Measurements from ENCODE around the gene SERPINC1. TPM values are rescaled to one million over a fixed set of nuclear protein-coding genes. Genes with fewer than 3 reads are reported as not detected.

The SERPINC1 gene
- total and polyA plus RNA-seq, 9 of the 15 experiments (the other 6 are each of a cell fraction or from before 2014, with no cell fraction given): 0.07 to 1.2 (median 0.50) TPM

Small RNAs within 50 kb of the gene (small RNA-seq; reads per million reads assigned to genes)
- 15.6 reads per million, percentile 96 among the genes with 10 or more reads in this experiment for gene RNA5SP67

Other genes with a start within 250 kb of the SERPINC1 start
Only the 7 nearest of the 8 such genes appear.
- 14.1 and 15.0 TPM in 2 replicates for gene KLHL20, start 202.3 kb downstream of the SERPINC1 start, total RNA-seq (2014; rRNA removed)
- 19.5 and 22.2 TPM in 2 replicates for gene KLHL20, start 202.3 kb downstream of the SERPINC1 start, total RNA-seq (2014; rRNA removed; fragmentation: Illumina TruSeq; extraction: Trizol)
- gene KLHL20, start 202.3 kb downstream of the SERPINC1 start, total RNA-seq (2015; rRNA removed; fragmentation: Illumina TruSeq; extraction: Trizol): 18.5 and 21.7 TPM in 2 replicates
- 16.8 and 17.4 TPM in 2 replicates for gene KLHL20, start 202.3 kb downstream of the SERPINC1 start, total RNA-seq (2021)
- 20.4 and 22.3 TPM in 2 replicates for gene KLHL20, start 202.3 kb downstream of the SERPINC1 start, polyA plus RNA-seq (2011; rRNA removed)
- 19.8 and 23.2 TPM in 2 replicates for gene KLHL20, start 202.3 kb downstream of the SERPINC1 start, polyA plus RNA-seq (2014; fragmentation: Illumina TruSeq; extraction: Trizol)
- 10 to 100 TPM in 1 of 2 experiments, 1 to 10 TPM in 1; 8.9 to 10.3 TPM for gene KLHL20, start 202.3 kb downstream of the SERPINC1 start, polyA plus RNA-seq (2014; fragmentation: Nextera tagmentation; extraction: Ambion mirVana)
- 15.4 and 16.5 TPM in 2 replicates for gene KLHL20, start 202.3 kb downstream of the SERPINC1 start, polyA plus RNA-seq (2014; rRNA removed)
- gene DARS2, start 92.7 kb downstream of the SERPINC1 start, total RNA-seq (2014; rRNA removed): 36.4 and 45.0 TPM in 2 replicates
- 78.6 and 86.3 TPM in 2 replicates for gene DARS2, start 92.7 kb downstream of the SERPINC1 start, total RNA-seq (2014; rRNA removed; fragmentation: Illumina TruSeq; extraction: Trizol)
- gene DARS2, start 92.7 kb downstream of the SERPINC1 start, total RNA-seq (2015; rRNA removed; fragmentation: Illumina TruSeq; extraction: Trizol): 64.6 and 68.6 TPM in 2 replicates
- 59.0 and 62.3 TPM in 2 replicates for gene DARS2, start 92.7 kb downstream of the SERPINC1 start, total RNA-seq (2021)
- gene DARS2, start 92.7 kb downstream of the SERPINC1 start, polyA plus RNA-seq (2011; rRNA removed): 47.7 and 94.4 TPM in 2 replicates
- 77.7 and 96.7 TPM in 2 replicates for gene DARS2, start 92.7 kb downstream of the SERPINC1 start, polyA plus RNA-seq (2014; fragmentation: Illumina TruSeq; extraction: Trizol)
- gene DARS2, start 92.7 kb downstream of the SERPINC1 start, polyA plus RNA-seq (2014; fragmentation: Nextera tagmentation; extraction: Ambion mirVana): 10 to 100 TPM; 55.4 to 74.8 TPM
- 50.5 and 53.0 TPM in 2 replicates for gene DARS2, start 92.7 kb downstream of the SERPINC1 start, polyA plus RNA-seq (2014; rRNA removed)
- gene CENPL, start 92.4 kb downstream of the SERPINC1 start, total RNA-seq (2014; rRNA removed): 30.7 and 38.6 TPM in 2 replicates
- gene CENPL, start 92.4 kb downstream of the SERPINC1 start, total RNA-seq (2014; rRNA removed; fragmentation: Illumina TruSeq; extraction: Trizol): 50.4 and 56.9 TPM in 2 replicates
- gene CENPL, start 92.4 kb downstream of the SERPINC1 start, total RNA-seq (2015; rRNA removed; fragmentation: Illumina TruSeq; extraction: Trizol): 48.8 and 52.7 TPM in 2 replicates
- gene CENPL, start 92.4 kb downstream of the SERPINC1 start, total RNA-seq (2021): 33.6 and 34.9 TPM in 2 replicates
- gene CENPL, start 92.4 kb downstream of the SERPINC1 start, polyA plus RNA-seq (2011; rRNA removed): 34.2 and 46.3 TPM in 2 replicates
- 40.5 and 40.9 TPM in 2 replicates for gene CENPL, start 92.4 kb downstream of the SERPINC1 start, polyA plus RNA-seq (2014; fragmentation: Illumina TruSeq; extraction: Trizol)
- 10 to 100 TPM; 37.0 to 39.7 TPM for gene CENPL, start 92.4 kb downstream of the SERPINC1 start, polyA plus RNA-seq (2014; fragmentation: Nextera tagmentation; extraction: Ambion mirVana)
- gene CENPL, start 92.4 kb downstream of the SERPINC1 start, polyA plus RNA-seq (2014; rRNA removed): 33.0 and 33.3 TPM in 2 replicates
- gene GAS5, start 49.3 kb downstream of the SERPINC1 start, total RNA-seq (2014; rRNA removed): 547 and 565 TPM in 2 replicates
- 1,258 and 1,263 TPM in 2 replicates for gene GAS5, start 49.3 kb downstream of the SERPINC1 start, total RNA-seq (2014; rRNA removed; fragmentation: Illumina TruSeq; extraction: Trizol)
- 875 and 924 TPM in 2 replicates for gene GAS5, start 49.3 kb downstream of the SERPINC1 start, total RNA-seq (2015; rRNA removed; fragmentation: Illumina TruSeq; extraction: Trizol)
- gene GAS5, start 49.3 kb downstream of the SERPINC1 start, total RNA-seq (2021): 775 and 809 TPM in 2 replicates
- gene GAS5, start 49.3 kb downstream of the SERPINC1 start, polyA plus RNA-seq (2011; rRNA removed): 1,860 and 2,716 TPM in 2 replicates
- 986 and 1,046 TPM in 2 replicates for gene GAS5, start 49.3 kb downstream of the SERPINC1 start, polyA plus RNA-seq (2014; fragmentation: Illumina TruSeq; extraction: Trizol)
- 1,000 to 10,000 TPM in 1 of 2 experiments, 100 to 1,000 TPM in 1; 891 to 1,006 TPM for gene GAS5, start 49.3 kb downstream of the SERPINC1 start, polyA plus RNA-seq (2014; fragmentation: Nextera tagmentation; extraction: Ambion mirVana)
- 1,150 and 1,154 TPM in 2 replicates for gene GAS5, start 49.3 kb downstream of the SERPINC1 start, polyA plus RNA-seq (2014; rRNA removed)
- 5.3 and 5.4 TPM in 2 replicates for gene ZBTB37, start 48.9 kb downstream of the SERPINC1 start, total RNA-seq (2014; rRNA removed)
- gene ZBTB37, start 48.9 kb downstream of the SERPINC1 start, total RNA-seq (2014; rRNA removed; fragmentation: Illumina TruSeq; extraction: Trizol): 13.9 and 15.2 TPM in 2 replicates
- 10.9 and 11.6 TPM in 2 replicates for gene ZBTB37, start 48.9 kb downstream of the SERPINC1 start, total RNA-seq (2015; rRNA removed; fragmentation: Illumina TruSeq; extraction: Trizol)
- 10.2 and 10.5 TPM in 2 replicates for gene ZBTB37, start 48.9 kb downstream of the SERPINC1 start, total RNA-seq (2021)
- gene ZBTB37, start 48.9 kb downstream of the SERPINC1 start, polyA plus RNA-seq (2011; rRNA removed): 6.7 and 8.2 TPM in 2 replicates
- gene ZBTB37, start 48.9 kb downstream of the SERPINC1 start, polyA plus RNA-seq (2014; fragmentation: Illumina TruSeq; extraction: Trizol): 4.3 and 5.1 TPM in 2 replicates
- 1 to 10 TPM; 1.3 TPM for gene ZBTB37, start 48.9 kb downstream of the SERPINC1 start, polyA plus RNA-seq (2014; fragmentation: Nextera tagmentation; extraction: Ambion mirVana)
- gene ZBTB37, start 48.9 kb downstream of the SERPINC1 start, polyA plus RNA-seq (2014; rRNA removed): 3.7 and 3.8 TPM in 2 replicates
- gene RC3H1, start 105.0 kb upstream of the SERPINC1 start, total RNA-seq (2014; rRNA removed): 11.4 and 12.4 TPM in 2 replicates
- gene RC3H1, start 105.0 kb upstream of the SERPINC1 start, total RNA-seq (2014; rRNA removed; fragmentation: Illumina TruSeq; extraction: Trizol): 20.9 and 23.4 TPM in 2 replicates
- 27.2 and 31.7 TPM in 2 replicates for gene RC3H1, start 105.0 kb upstream of the SERPINC1 start, total RNA-seq (2015; rRNA removed; fragmentation: Illumina TruSeq; extraction: Trizol)
- 21.0 and 21.3 TPM in 2 replicates for gene RC3H1, start 105.0 kb upstream of the SERPINC1 start, total RNA-seq (2021)
- gene RC3H1, start 105.0 kb upstream of the SERPINC1 start, polyA plus RNA-seq (2011; rRNA removed): 17.3 and 17.4 TPM in 2 replicates
- gene RC3H1, start 105.0 kb upstream of the SERPINC1 start, polyA plus RNA-seq (2014; fragmentation: Illumina TruSeq; extraction: Trizol): 5.6 and 6.7 TPM in 2 replicates
- 1 to 10 TPM; 2.4 to 3.4 TPM for gene RC3H1, start 105.0 kb upstream of the SERPINC1 start, polyA plus RNA-seq (2014; fragmentation: Nextera tagmentation; extraction: Ambion mirVana)
- 5.7 and 6.1 TPM in 2 replicates for gene RC3H1, start 105.0 kb upstream of the SERPINC1 start, polyA plus RNA-seq (2014; rRNA removed)
- 26.5 and 27.8 TPM in 2 replicates for gene RABGAP1L, start 242.2 kb upstream of the SERPINC1 start, total RNA-seq (2014; rRNA removed)
- 44.9 and 49.7 TPM in 2 replicates for gene RABGAP1L, start 242.2 kb upstream of the SERPINC1 start, total RNA-seq (2014; rRNA removed; fragmentation: Illumina TruSeq; extraction: Trizol)
- gene RABGAP1L, start 242.2 kb upstream of the SERPINC1 start, total RNA-seq (2015; rRNA removed; fragmentation: Illumina TruSeq; extraction: Trizol): 39.1 and 40.9 TPM in 2 replicates
- gene RABGAP1L, start 242.2 kb upstream of the SERPINC1 start, total RNA-seq (2021): 29.9 and 32.2 TPM in 2 replicates
- gene RABGAP1L, start 242.2 kb upstream of the SERPINC1 start, polyA plus RNA-seq (2011; rRNA removed): 23.8 and 26.7 TPM in 2 replicates
- gene RABGAP1L, start 242.2 kb upstream of the SERPINC1 start, polyA plus RNA-seq (2014; fragmentation: Illumina TruSeq; extraction: Trizol): 21.6 and 25.6 TPM in 2 replicates
- 10 to 100 TPM; 16.5 to 19.0 TPM for gene RABGAP1L, start 242.2 kb upstream of the SERPINC1 start, polyA plus RNA-seq (2014; fragmentation: Nextera tagmentation; extraction: Ambion mirVana)
- 18.7 and 24.1 TPM in 2 replicates for gene RABGAP1L, start 242.2 kb upstream of the SERPINC1 start, polyA plus RNA-seq (2014; rRNA removed)

Data from K562 (cell line).